Measurements from ENCODE around the gene IFT172.

DNA sequence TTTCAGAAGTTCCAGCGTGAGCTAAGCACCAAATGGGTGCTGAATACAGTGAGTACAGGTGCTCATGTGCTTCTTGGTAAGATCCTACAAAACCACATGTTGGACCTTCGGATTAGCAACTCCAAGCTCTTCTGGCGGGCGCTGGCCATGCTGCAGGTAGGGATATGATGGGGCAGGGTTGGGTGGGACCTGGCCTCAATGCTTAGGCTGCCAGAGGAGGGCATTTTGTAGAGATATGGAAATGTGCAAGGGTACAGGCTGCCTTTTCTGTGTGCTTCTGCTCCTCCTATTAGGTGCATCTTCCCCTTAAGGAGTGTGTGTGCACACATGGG is 29.2 kb upstream of the IFT172 start:
- TF ChIP-seq, protein P1, sequence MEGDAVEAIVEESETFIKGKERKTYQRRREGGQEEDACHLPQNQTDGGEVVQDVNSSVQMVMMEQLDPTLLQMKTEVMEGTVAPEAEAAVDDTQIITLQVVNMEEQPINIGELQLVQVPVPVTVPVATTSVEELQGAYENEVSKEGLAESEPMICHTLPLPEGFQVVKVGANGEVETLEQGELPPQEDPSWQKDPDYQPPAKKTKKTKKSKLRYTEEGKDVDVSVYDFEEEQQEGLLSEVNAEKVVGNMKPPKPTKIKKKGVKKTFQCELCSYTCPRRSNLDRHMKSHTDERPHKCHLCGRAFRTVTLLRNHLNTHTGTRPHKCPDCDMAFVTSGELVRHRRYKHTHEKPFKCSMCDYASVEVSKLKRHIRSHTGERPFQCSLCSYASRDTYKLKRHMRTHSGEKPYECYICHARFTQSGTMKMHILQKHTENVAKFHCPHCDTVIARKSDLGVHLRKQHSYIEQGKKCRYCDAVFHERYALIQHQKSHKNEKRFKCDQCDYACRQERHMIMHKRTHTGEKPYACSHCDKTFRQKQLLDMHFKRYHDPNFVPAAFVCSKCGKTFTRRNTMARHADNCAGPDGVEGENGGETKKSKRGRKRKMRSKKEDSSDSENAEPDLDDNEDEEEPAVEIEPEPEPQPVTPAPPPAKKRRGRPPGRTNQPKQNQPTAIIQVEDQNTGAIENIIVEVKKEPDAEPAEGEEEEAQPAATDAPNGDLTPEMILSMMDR (IDR thresholded peaks at IDR 0.05; ENCODE audit: insufficient read depth, low read length) = no peak
- TF ChIP-seq, protein P2, sequence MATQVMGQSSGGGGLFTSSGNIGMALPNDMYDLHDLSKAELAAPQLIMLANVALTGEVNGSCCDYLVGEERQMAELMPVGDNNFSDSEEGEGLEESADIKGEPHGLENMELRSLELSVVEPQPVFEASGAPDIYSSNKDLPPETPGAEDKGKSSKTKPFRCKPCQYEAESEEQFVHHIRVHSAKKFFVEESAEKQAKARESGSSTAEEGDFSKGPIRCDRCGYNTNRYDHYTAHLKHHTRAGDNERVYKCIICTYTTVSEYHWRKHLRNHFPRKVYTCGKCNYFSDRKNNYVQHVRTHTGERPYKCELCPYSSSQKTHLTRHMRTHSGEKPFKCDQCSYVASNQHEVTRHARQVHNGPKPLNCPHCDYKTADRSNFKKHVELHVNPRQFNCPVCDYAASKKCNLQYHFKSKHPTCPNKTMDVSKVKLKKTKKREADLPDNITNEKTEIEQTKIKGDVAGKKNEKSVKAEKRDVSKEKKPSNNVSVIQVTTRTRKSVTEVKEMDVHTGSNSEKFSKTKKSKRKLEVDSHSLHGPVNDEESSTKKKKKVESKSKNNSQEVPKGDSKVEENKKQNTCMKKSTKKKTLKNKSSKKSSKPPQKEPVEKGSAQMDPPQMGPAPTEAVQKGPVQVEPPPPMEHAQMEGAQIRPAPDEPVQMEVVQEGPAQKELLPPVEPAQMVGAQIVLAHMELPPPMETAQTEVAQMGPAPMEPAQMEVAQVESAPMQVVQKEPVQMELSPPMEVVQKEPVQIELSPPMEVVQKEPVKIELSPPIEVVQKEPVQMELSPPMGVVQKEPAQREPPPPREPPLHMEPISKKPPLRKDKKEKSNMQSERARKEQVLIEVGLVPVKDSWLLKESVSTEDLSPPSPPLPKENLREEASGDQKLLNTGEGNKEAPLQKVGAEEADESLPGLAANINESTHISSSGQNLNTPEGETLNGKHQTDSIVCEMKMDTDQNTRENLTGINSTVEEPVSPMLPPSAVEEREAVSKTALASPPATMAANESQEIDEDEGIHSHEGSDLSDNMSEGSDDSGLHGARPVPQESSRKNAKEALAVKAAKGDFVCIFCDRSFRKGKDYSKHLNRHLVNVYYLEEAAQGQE (IDR thresholded peaks at IDR 0.05; ENCODE audit: insufficient replicate concordance, low read depth) = no peak
- TF ChIP-seq POLR2AphosphoS5 (IDR thresholded peaks at IDR 0.05; ENCODE audit: low read depth) (no peak), GABPA (IDR thresholded peaks at IDR 0.05; ENCODE audit: low read depth) (no peak), SPI1 (IDR thresholded peaks at IDR 0.05; ENCODE audit: borderline replicate concordance, low read depth) (no peak)
